ENCODE measurements around the gene PCIF1. TPM values are rescaled to one million over a fixed set of nuclear protein-coding genes. Genes with fewer than 3 reads are reported as not detected.

The PCIF1 gene
- polyA plus RNA-seq, 2 of the 4 experiments (the other 2 are of a cell fraction), result 19.7 to 21.6 TPM

DNA sequence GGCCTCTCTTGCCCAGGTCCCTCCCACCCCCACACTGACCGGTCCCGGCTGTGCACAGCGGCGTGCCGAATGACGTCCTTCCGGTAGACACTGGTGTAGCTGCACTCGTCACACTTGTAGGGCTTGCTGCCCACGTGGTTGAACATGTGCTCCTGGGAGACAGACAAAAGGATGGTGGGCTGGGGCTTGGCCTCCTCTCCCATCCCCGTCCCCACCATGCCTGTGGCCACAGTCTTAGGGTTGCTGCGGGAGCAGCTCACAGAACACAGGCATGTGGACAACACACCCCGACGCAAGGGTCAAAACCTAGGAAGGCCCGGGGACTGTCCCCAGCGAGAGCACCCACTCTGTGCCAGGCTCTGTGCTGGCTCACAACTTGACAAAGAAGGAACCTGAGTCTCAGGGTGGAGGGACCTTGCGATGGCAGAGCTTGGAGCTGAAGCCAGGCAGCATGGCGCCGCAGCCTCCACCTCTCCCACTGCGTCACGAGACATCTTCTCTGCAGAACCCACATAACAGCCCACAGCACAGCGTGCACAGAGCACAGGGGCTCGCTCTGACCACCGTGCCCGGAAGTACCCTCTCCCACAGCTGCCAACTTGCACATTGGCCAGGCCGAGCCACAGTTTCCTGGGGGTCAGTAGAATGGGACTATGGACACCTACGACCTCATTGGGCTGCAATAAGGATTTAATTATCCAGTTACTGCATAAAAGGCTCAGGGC is 27.7 kb downstream of the PCIF1 start:
- DNase-seq (ENCODE audit: low read depth in 1 of 2, low spot score in 1 of 2), result no peak
- FAIRE-seq, result no peak
- Histone ChIP-seq H3K4me3 (no peak overlapping the region), H3K9me3 (peaks cover 4% of the 10 kb centered on the region; the same call in 1 of the 3 replicates), H3K27ac (no peak overlapping the region), H3K4me2 (no peak overlapping the region), H3K4me1 (no peaks in the 10 kb centered on the region)
- TF ChIP-seq CEBPB (IDR thresholded peaks at IDR 0.05) (no peak), CHD4 (IDR thresholded peaks at IDR 0.05; ENCODE audit: borderline replicate concordance) (no peak), E2F6 (IDR thresholded peaks at IDR 0.05; ENCODE audit: borderline replicate concordance, low read depth) (no peak), HOXB13 (CRISPR knock-in tag; IDR thresholded peaks at IDR 0.05; ENCODE audit: low read depth) (no peak), FOXS1 (CRISPR knock-in tag; IDR thresholded peaks at IDR 0.05) (no peak), FOSB (CRISPR knock-in tag; IDR thresholded peaks at IDR 0.05) (no peak), RFX5 (IDR thresholded peaks at IDR 0.05) (no peak), ELK1 (IDR thresholded peaks at IDR 0.05; ENCODE audit: low read depth, low read length) (no peak), RNF2 (IDR thresholded peaks at IDR 0.05; ENCODE audit: borderline replicate concordance, low read depth) (no peak), ESRRA (IDR thresholded peaks at IDR 0.05; ENCODE audit: borderline replicate concordance, low read length) (no peak), EP300 (IDR thresholded peaks at IDR 0.05) (no peak), PHF8 (IDR thresholded peaks at IDR 0.05; ENCODE audit: borderline replicate concordance, low read depth) (no peak)
- TF ChIP-seq, protein P1, sequence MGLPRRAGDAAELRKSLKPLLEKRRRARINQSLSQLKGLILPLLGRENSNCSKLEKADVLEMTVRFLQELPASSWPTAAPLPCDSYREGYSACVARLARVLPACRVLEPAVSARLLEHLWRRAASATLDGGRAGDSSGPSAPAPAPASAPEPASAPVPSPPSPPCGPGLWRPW (IDR thresholded peaks at IDR 0.05), result no peak
- TF ChIP-seq, protein P2, sequence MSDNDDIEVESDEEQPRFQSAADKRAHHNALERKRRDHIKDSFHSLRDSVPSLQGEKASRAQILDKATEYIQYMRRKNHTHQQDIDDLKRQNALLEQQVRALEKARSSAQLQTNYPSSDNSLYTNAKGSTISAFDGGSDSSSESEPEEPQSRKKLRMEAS (IDR thresholded peaks at IDR 0.05), result no peak
- no peak for ATAC-seq
- ChIA-PET CTCF (interaction anchor here (0.7 to 21.4 kb wide), 19 partner anchors 4 to 643 kb away, joined by 3 to 358 read pairs (median 5); partner anchors contain the start of genes PCIF1 and ZNF335), POLR2A (no interaction called here)
- WGBS (ENCODE audit: missing lambda C conversion rate), result 86% methylated on average over 24 of the region's 26 CpGs

GRCh38 chr20:45963059-45964005 is 28.8 kb downstream of the PCIF1 start:
- Histone ChIP-seq H3K27ac (no peak overlapping the region), H3K4me3 (no peak overlapping the region), H3K4me2 (no peak overlapping the region), H3K4me1 (no peaks in the 10 kb centered on the region), H3K9me3 (peaks cover 4% of the 10 kb centered on the region; the same call in 1 of the 3 replicates)
- ATAC-seq (peak; percentile 77 to 79), FAIRE-seq (no peak), DNase-seq (ENCODE audit: low read depth in 1 of 2, low spot score in 1 of 2) (peak; percentile 28 to 68)
- 84% methylated on average over 33 of the region's 34 CpGs for WGBS (ENCODE audit: missing lambda C conversion rate)
- ChIA-PET CTCF (interaction anchor here (0.6 to 21.4 kb wide), 27 partner anchors 3 to 644 kb away, joined by 3 to 358 read pairs (median 5); partner anchors contain the start of genes CTSA, NEURL2, PCIF1 and SYS1), POLR2A (no interaction called here)
- TF ChIP-seq NR3C1 (IDR thresholded peaks at IDR 0.05) (no peak), ZNF302 (CRISPR knock-in tag; IDR thresholded peaks at IDR 0.05) (no peak), HEYL (CRISPR knock-in tag; IDR thresholded peaks at IDR 0.05) (no peak), TP53 (CRISPR knock-in tag; IDR thresholded peaks at IDR 0.05) (no peak), JUN (IDR thresholded peaks at IDR 0.05) (no peak), NPAS2 (CRISPR knock-in tag; IDR thresholded peaks at IDR 0.05; ENCODE audit: borderline replicate concordance) (no peak), HMGXB4 (CRISPR knock-in tag; IDR thresholded peaks at IDR 0.05; ENCODE audit: borderline replicate concordance) (no peak), ESRRA (IDR thresholded peaks at IDR 0.05; ENCODE audit: borderline replicate concordance, low read length) (no peak), SREBF2 (IDR thresholded peaks at IDR 0.05) (no peak), MAZ (IDR thresholded peaks at IDR 0.05; ENCODE audit: borderline replicate concordance, low read depth, low read length) (no peak), SMC3 (IDR thresholded peaks at IDR 0.05) (peak; percentile 48; the same call in 2 of the 3 replicates), RAD21 (conservative IDR thresholded peaks at IDR 0.05 in 1 of 2, IDR thresholded peaks at IDR 0.05 in 1 of 2) (peak; percentile 57 to 60; a peak in 4 of 5 replicates)
- TF ChIP-seq, protein P3, sequence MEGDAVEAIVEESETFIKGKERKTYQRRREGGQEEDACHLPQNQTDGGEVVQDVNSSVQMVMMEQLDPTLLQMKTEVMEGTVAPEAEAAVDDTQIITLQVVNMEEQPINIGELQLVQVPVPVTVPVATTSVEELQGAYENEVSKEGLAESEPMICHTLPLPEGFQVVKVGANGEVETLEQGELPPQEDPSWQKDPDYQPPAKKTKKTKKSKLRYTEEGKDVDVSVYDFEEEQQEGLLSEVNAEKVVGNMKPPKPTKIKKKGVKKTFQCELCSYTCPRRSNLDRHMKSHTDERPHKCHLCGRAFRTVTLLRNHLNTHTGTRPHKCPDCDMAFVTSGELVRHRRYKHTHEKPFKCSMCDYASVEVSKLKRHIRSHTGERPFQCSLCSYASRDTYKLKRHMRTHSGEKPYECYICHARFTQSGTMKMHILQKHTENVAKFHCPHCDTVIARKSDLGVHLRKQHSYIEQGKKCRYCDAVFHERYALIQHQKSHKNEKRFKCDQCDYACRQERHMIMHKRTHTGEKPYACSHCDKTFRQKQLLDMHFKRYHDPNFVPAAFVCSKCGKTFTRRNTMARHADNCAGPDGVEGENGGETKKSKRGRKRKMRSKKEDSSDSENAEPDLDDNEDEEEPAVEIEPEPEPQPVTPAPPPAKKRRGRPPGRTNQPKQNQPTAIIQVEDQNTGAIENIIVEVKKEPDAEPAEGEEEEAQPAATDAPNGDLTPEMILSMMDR (IDR thresholded peaks at IDR 0.05), result peak; percentile 40; the same call in 2 of the 3 replicates

Measured in A549 (cell line).